B cell (primary cell): Measurements from ENCODE around the gene TENM4.

Experiments used
- EZH2 ChIP-seq: IDR thresholded peaks from 2 replicates; pipeline ENCODE4 v1.6.1; 2012; ENCODE audit warnings: borderline replicate concordance, low read depth, mild to moderate bottlenecking, moderate library complexity, low read length; ENCODE audit not compliant: insufficient read depth, poor library complexity, severe bottlenecking
- TF ChIP-seq, protein P1 (sequence below): fragments of 200-600 bp; IDR thresholded peaks from one replicate; pipeline ENCODE4 v1.8.0; 2022; ENCODE audit warnings: antibody characterized with exemption, mild to moderate bottlenecking

DNA sequence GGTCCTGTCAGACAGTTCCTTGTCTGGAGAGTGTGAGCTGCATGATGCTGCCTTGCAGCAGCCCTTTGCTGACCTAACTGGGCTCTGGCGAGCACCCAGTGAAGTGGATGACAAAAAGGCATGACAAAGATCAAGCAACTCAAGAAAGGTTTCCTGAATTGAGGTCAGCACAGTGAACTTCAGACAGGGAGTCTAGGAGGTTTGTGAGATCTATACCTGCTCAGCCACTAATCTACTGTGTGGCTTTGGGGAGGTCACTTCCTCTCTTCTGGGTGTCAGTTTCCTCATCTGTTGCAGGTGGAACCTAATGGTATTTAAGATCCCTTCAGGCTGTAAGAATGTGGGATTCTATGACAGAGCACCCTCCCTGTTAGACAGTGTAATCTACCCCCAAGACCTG lies 652.3 kb downstream of the TENM4 start:
- TF ChIP-seq, protein P1, sequence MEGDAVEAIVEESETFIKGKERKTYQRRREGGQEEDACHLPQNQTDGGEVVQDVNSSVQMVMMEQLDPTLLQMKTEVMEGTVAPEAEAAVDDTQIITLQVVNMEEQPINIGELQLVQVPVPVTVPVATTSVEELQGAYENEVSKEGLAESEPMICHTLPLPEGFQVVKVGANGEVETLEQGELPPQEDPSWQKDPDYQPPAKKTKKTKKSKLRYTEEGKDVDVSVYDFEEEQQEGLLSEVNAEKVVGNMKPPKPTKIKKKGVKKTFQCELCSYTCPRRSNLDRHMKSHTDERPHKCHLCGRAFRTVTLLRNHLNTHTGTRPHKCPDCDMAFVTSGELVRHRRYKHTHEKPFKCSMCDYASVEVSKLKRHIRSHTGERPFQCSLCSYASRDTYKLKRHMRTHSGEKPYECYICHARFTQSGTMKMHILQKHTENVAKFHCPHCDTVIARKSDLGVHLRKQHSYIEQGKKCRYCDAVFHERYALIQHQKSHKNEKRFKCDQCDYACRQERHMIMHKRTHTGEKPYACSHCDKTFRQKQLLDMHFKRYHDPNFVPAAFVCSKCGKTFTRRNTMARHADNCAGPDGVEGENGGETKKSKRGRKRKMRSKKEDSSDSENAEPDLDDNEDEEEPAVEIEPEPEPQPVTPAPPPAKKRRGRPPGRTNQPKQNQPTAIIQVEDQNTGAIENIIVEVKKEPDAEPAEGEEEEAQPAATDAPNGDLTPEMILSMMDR: no peak
- TF ChIP-seq EZH2: no peak
